ENCODE data around the gene MACROD2.

MACROD2 gene

GRCh38 chr20:14685183-14685582 is 689.9 kb downstream of the MACROD2 start:
- no peak for DNase-seq

- DNase-seq: no peak
These were observed 692.0 kb downstream of the MACROD2 start for GRCh38 chr20:14687313-14687712.

DNA sequence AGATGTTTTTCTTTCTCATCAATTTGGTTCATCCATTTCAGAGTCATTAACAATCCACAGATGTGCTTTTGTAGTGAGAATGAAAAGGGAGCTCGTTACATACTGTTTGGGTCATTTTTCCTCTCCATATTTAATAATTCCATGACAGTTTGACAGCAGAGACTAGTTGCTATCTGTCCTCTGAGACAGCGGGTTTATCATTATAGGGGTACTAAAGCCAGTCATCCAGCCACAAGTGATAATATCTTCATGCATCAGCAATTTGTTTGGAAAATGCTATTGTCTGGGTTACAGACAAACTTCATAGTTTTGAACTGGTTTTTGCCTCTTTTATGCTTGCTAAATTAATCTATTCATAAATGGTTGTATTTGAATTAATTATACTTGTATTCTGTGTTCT is 692.7 kb downstream of the MACROD2 start:
- no peak for DNase-seq

DNA sequence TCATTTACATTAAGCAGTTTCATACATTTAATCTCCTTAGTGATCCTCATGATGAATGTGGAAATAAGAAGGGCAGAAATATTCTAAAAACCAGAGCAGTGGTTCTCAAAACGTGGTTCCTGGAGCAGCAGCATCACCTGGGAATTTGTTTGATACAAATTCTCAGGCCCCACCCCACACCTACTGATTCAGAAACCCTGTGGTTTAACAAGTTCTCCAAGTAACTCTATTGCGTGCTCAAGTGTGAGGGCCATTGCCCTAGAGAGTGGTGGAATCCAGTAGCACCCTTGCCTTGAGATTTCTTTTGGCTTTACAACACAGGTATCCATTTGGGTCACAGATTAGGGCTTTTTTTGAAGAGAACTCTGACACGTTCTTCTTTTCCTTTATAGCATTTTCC is 696.7 kb downstream of the MACROD2 start:
- no peak for DNase-seq

GRCh38 chr20:14696478-14696877 is 701.2 kb downstream of the MACROD2 start:
- DNase-seq: no peak

DNA sequence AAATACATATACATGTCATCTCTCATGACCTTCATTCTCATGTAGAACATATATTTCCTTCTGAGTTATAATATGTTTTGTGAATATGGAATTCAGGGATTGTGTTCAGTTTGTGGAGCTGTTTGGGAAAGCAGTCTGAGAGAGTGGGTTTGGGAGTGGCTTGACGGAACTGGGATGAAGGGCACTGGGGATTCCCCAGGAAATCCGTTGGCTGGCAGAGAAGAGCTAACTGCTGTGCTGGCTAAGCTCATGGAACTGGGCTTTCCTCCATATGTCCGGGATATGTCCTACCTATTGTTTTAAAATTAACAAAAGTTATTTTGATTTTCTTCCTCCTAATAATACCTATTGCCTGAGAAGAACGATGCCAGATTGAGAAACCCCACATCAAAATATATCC is 701.6 kb downstream of the MACROD2 start:
- no peak for DNase-seq

DNA sequence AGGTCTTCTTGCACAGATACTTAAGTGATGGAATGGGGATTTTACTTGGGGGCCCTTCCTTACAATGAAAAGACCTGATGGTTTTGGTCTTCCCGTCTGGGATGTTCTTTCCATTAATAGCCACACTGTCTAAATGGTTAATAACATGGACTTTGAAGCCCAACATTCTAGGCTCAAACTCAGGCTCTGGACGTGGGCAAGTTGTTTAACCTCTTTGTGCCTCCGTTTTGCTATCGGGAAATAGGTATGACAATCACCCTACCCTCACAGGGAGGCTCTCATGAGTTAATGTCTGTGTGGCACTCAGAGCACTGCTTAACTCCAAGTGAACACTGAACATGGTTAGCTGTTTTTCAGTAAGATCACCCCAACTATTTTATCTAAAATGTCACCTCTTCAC is 702.8 kb downstream of the MACROD2 start:
- no peak for DNase-seq

GRCh38 chr20:14698605-14699373 is 703.5 kb downstream of the MACROD2 start:
- DNase-seq: no peak

DNA sequence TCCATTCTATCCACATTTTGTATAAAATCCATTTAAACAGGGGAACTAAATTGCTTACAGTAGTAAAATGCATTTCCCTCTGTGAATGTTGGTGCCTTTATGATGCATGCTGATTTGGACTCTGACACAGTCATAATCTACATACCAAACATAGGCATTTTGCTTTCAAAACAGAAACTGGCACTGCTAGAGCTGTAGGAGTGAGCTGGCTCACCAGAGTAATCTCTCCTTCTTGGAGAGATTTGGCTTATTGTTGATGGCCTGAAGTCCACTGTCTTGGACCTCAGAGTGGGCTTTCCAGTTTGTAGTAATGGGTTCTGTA is 705.3 kb downstream of the MACROD2 start:
- no peak for DNase-seq

- no peak for DNase-seq
These were observed 706.0 kb downstream of the MACROD2 start for GRCh38 chr20:14701326-14701725.

- no peak for DNase-seq
These were observed 711.2 kb downstream of the MACROD2 start for GRCh38 chr20:14706555-14706954.

DNA sequence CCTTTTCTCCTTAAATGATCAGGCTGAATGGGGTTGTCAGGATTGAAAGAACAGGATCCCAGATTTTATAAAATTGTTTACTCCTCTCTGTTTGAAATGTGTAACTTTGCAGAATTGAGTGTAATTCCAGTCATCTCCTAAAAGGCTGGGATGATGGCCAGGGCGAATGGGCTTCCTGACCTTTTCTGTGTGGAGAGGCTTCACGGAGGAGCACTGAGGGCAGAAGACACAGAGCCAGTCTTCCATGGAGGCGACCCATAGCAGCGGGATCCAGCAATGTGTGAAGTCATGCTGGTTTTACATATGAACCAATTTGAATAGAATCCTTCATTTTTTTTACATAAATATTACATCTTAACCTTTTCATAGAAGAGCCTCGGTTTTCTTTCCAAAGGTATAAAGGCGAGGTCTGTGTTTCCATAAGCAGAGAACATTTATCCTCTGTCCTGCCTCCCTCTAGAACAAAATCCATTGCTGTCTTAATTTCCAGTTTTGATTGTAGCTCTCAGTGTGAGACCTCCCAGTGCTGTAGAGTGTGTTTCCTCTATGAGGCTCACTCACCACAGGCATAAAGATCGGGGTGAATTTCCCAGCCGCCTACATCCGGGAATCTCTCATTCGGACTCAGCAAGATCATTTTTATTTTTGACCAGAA is 711.8 kb downstream of the MACROD2 start:
- no peak for DNase-seq

- DNase-seq: no peak
These were observed 712.7 kb downstream of the MACROD2 start for GRCh38 chr20:14707865-14708596.

- no peak for DNase-seq
These were observed 714.1 kb downstream of the MACROD2 start for GRCh38 chr20:14709439-14709838.

GRCh38 chr20:14710951-14711350 is 715.6 kb downstream of the MACROD2 start:
- no peak for DNase-seq

GRCh38 chr20:14711652-14712051 is 716.3 kb downstream of the MACROD2 start:
- DNase-seq: no peak

- DNase-seq: no peak
These were observed 717.0 kb downstream of the MACROD2 start for GRCh38 chr20:14712302-14712739.

GRCh38 chr20:14715400-14715799 is 720.1 kb downstream of the MACROD2 start:
- DNase-seq: no peak

GRCh38 chr20:14716351-14716801 is 721.1 kb downstream of the MACROD2 start:
- DNase-seq: no peak

- DNase-seq: no peak
These were observed 722.1 kb downstream of the MACROD2 start for GRCh38 chr20:14717134-14717999.

- no peak for DNase-seq
These were observed 724.9 kb downstream of the MACROD2 start for GRCh38 chr20:14720251-14720650.

DNA sequence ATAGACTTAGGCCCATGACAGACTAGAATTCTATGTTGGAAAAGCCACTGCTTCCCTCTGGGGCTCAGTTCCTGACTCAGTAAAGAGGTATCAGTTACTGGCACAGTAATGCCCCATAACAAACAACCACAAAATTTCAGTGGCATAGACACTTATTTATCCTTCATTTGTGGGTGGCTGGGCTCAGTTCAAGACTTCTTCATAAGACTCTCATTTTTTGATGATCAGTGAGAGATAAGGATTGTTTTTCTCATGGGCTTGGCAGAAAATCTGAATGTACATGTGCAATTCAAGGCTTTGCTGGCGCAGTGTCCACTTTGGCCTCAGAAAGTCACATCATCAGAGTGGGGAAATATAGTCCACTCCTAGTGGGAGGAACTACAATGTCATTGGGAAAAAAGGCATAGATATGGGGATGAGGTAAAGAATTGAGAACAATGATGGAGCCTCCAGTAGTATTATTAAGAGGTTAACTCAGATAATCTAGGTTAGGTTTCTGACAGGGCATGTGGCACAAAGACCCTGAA is 726.7 kb downstream of the MACROD2 start:
- no peak for DNase-seq

GRCh38 chr20:14723614-14724013 is 728.3 kb downstream of the MACROD2 start:
- DNase-seq: no peak
